GM12892 (cell line): Measurements from ENCODE around the gene CFAP161.

ENCODE experiments used
- POLR2A ChIP-seq: IDR thresholded peaks from 2 replicates; pipeline ENCODE4 v1.6.1; 2011; ENCODE audit warnings: low read depth, low read length, control low read depth
- POLR2AphosphoS5 ChIP-seq: IDR thresholded peaks from 2 replicates; pipeline ENCODE4 v1.6.1; 2011; ENCODE audit warnings: low read depth, low read length, control low read depth
- TAF1 ChIP-seq: IDR thresholded peaks from 2 replicates; pipeline ENCODE4 v1.6.1; 2011; ENCODE audit warnings: low read depth, mild to moderate bottlenecking, control low read depth, low read length, borderline replicate concordance

DNA sequence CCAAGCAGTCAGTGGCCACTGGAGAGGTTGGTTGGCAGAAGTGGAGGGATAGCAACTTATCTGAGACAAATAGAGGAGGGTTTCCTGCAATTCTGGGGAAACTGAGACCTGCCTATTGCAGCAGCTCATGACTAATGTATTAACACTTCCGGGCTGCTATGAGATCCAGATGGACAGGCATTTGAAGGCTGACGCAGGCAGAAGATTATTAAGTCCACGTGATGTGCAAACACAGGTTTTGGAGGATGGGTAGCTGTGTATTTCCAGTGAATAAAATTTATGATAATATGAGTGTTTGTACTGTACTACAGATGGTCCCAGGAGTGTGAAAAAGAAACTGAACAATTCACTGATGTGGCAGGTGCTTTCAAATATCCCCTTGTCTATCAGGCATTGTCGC is 28.5 kb upstream of the CFAP161 start:
- TF ChIP-seq POLR2AphosphoS5 = no peak
- no peak for TF ChIP-seq POLR2A
- TF ChIP-seq TAF1 = no peak
